AG09309 (cell line): ENCODE results near the gene TFR2.
"Not testable (repeated sequence)": the region's sequence is repeated elsewhere in the genome, so short reads cannot be mapped to it uniquely, and the experiment has no call there.

ENCODE experiments used
- DNase-seq: peaks from one replicate; pipeline ENCODE4 v3.0.0-alpha.2; 2010; ENCODE audit warnings: low read depth
- H3K4me3 ChIP-seq: 2 replicates; pipeline ENCODE4 v1.5.1; 2011; ENCODE audit warnings: mild to moderate bottlenecking, low read depth, low read length, moderate library complexity; ENCODE audit not compliant: control insufficient read depth
- CTCF ChIP-seq: IDR thresholded peaks from 2 replicates; pipeline ENCODE4 v1.5.1; 2011; ENCODE audit warnings: mild to moderate bottlenecking, low read depth, low read length, inconsistent platforms; ENCODE audit not compliant: insufficient read depth, control insufficient read depth; ENCODE audit errors: missing control alignments

Gene TFR2

GRCh38 chr7:100668069-100668449 lies 26.7 kb upstream of the TFR2 start:
- no peak for TF ChIP-seq CTCF
- DNase-seq: no peak
- H3K4me3 ChIP-seq: no peak overlapping the region

GRCh38 chr7:100667331-100668068 lies 26.1 kb upstream of the TFR2 start:
- TF ChIP-seq CTCF: no peak
- no peak for DNase-seq
- H3K4me3 ChIP-seq: no peak overlapping the region

- TF ChIP-seq CTCF: no peak
- DNase-seq: no peak
- no peak overlapping the region for H3K4me3 ChIP-seq
These were observed 23.9 kb upstream of the TFR2 start for GRCh38 chr7:100665168-100665726.

- not testable (repeated sequence) for DNase-seq, H3K4me3 ChIP-seq
These were observed 20.9 kb upstream of the TFR2 start for GRCh38 chr7:100662194-100662776.

- no peak within 1 kb of the TSS for H3K4me3 ChIP-seq
- no peak for TF ChIP-seq CTCF
- DNase-seq: no peak
These were observed 14.7 kb upstream of the TFR2 start, which contains the start of gene ACTL6B for GRCh38 chr7:100655908-100656674. ACTL6B (minus strand) TSS chr7:100656448; CDS start chr7:100656354, 94 bp downstream.

GRCh38 chr7:100654908-100655831 lies 13.8 kb upstream of the TFR2 start:
- no peak overlapping the region for H3K4me3 ChIP-seq
- DNase-seq: no peak
- TF ChIP-seq CTCF: no peak
